Mesenchymal stem cell (in vitro differentiated cells and primary cell): ENCODE results near the gene IGF2.

Experiments used
- DNase-seq: peaks from one replicate; pipeline ENCODE4 v3.0.0-alpha.2; 2013
- H2AFZ ChIP-seq: one replicate; pipeline ENCODE4 v1.6.1; 2013; ENCODE audit warnings: low read depth, mild to moderate bottlenecking, control low read depth, inconsistent platforms, low read length, moderate library complexity
- H2AK5ac ChIP-seq: 2 replicates; pipeline ENCODE4 v1.6.1; 2013; ENCODE audit warnings: low read length, moderate library complexity, mild to moderate bottlenecking, inconsistent platforms; ENCODE audit not compliant: severe bottlenecking
- H2BK120ac ChIP-seq: one replicate; pipeline ENCODE4 v1.6.1; 2013; ENCODE audit warnings: low read depth, mild to moderate bottlenecking, inconsistent platforms, low read length, moderate library complexity
- H2BK12ac ChIP-seq, 2 experiments: one replicate each; pipeline ENCODE4 v1.6.1; 2013; ENCODE audit warnings: inconsistent platforms in 2 of 2, low read length in 2 of 2, mild to moderate bottlenecking in 2 of 2, moderate library complexity in 2 of 2, control low read depth in 1 of 2
- H2BK15ac ChIP-seq: one replicate; pipeline ENCODE4 v1.6.1; 2013; ENCODE audit warnings: mild to moderate bottlenecking, low read depth, inconsistent platforms; ENCODE audit not compliant: poor library complexity, severe bottlenecking
- H2BK5ac ChIP-seq: 2 replicates; pipeline ENCODE4 v1.6.1; 2013; ENCODE audit warnings: low read depth, mild to moderate bottlenecking, low read length, control low read depth, inconsistent platforms; ENCODE audit not compliant: poor library complexity, severe bottlenecking
- H3K14ac ChIP-seq, 2 experiments: one replicate each; pipeline ENCODE4 v1.6.1; 2013; ENCODE audit warnings: inconsistent platforms in 2 of 2, low read length in 2 of 2, control low read depth in 1 of 2, mild to moderate bottlenecking in 1 of 2, moderate library complexity in 1 of 2
- H3K18ac ChIP-seq, 2 experiments: one replicate each; pipeline ENCODE4 v1.6.1; 2013; ENCODE audit warnings: inconsistent platforms in 2 of 2, low read length in 2 of 2, control low read depth in 1 of 2, low read depth in 1 of 2, mild to moderate bottlenecking in 1 of 2
- H3K23ac ChIP-seq, 2 experiments: one replicate each; pipeline ENCODE4 v1.6.1; 2013; ENCODE audit warnings: inconsistent platforms in 2 of 2, low read length in 2 of 2, mild to moderate bottlenecking in 2 of 2, moderate library complexity in 2 of 2, control low read depth in 1 of 2
- H3K27ac ChIP-seq: 2 replicates; pipeline ENCODE4 v1.5.1; 2013; ENCODE audit warnings: mild to moderate bottlenecking, moderate library complexity, low read length, control low read depth, inconsistent platforms; ENCODE audit not compliant: poor library complexity, severe bottlenecking
- H3K27me3 ChIP-seq, 2 experiments: 2 replicates each; pipeline versions ENCODE4 v1.6.1 to v1.7.0; 2013; ENCODE audit warnings: low read length in 2 of 2, mild to moderate bottlenecking in 2 of 2, moderate library complexity in 2 of 2, control low read depth in 1 of 2, inconsistent platforms in 1 of 2; ENCODE audit not compliant: control insufficient read depth in 1 of 2, insufficient read depth in 1 of 2
- H3K36me3 ChIP-seq, 2 experiments: 2 replicates each; pipeline versions ENCODE4 v1.6.1 to v1.7.0; 2013; ENCODE audit warnings: low read length in 2 of 2, control low read depth in 1 of 2, inconsistent platforms in 1 of 2, low read depth in 1 of 2, mild to moderate bottlenecking in 1 of 2; ENCODE audit not compliant: insufficient read depth in 2 of 2, control insufficient read depth in 1 of 2
- H3K4ac ChIP-seq, 2 experiments: one replicate each; pipeline ENCODE4 v1.6.1; 2013; ENCODE audit warnings: inconsistent platforms in 2 of 2, low read length in 2 of 2, mild to moderate bottlenecking in 2 of 2, moderate library complexity in 2 of 2, control low read depth in 1 of 2, low read depth in 1 of 2
- H3K4me1 ChIP-seq: 2 replicates; pipeline ENCODE4 v1.6.1; 2013; ENCODE audit warnings: low read depth, low read length, control low read depth; ENCODE audit not compliant: control insufficient read depth, insufficient read depth
- H3K4me2 ChIP-seq: 2 replicates; pipeline ENCODE4 v1.6.1; 2013; ENCODE audit warnings: low read length, mild to moderate bottlenecking, inconsistent platforms; ENCODE audit not compliant: poor library complexity, severe bottlenecking
- H3K4me3 ChIP-seq, 2 experiments: 2 replicates each; pipeline versions ENCODE4 v1.5.1 to v1.7.0; 2013; ENCODE audit warnings: low read length in 2 of 2, mild to moderate bottlenecking in 2 of 2, control low read depth in 1 of 2, low read depth in 1 of 2; ENCODE audit not compliant: insufficient read depth in 1 of 2
- H3K79me1 ChIP-seq: replicated peaks from 2 replicates; pipeline ENCODE4 v1.6.1; 2013; ENCODE audit warnings: mild to moderate bottlenecking, control low read depth, low read length, inconsistent platforms; ENCODE audit not compliant: poor library complexity, severe bottlenecking
- H3K9ac ChIP-seq: 2 replicates; pipeline ENCODE4 v1.7.0; 2013; ENCODE audit warnings: mild to moderate bottlenecking, low read length, moderate library complexity
- H3K9me3 ChIP-seq: 2 replicates; pipeline ENCODE4 v1.7.0; 2013; ENCODE audit warnings: mild to moderate bottlenecking, low read length; ENCODE audit not compliant: control insufficient read depth
- H4K8ac ChIP-seq: one replicate; pipeline ENCODE4 v1.6.1; 2013; ENCODE audit warnings: inconsistent platforms, mild to moderate bottlenecking, low read length, moderate library complexity
- H4K91ac ChIP-seq: one replicate; pipeline ENCODE4 v1.6.1; 2013; ENCODE audit warnings: mild to moderate bottlenecking, low read length, inconsistent platforms
- WGBS: methylation state at CpG from one replicate; pipeline ENCODE4 v1.1.7; 2013; ENCODE audit warnings: mixed read lengths; 5-methylcytosine and 5-hydroxymethylcytosine counted together

The IGF2 gene

GRCh38 chr11:2106583-2107209 is 32.5 kb downstream of the IGF2 start:
- H2AFZ ChIP-seq = no peak overlapping the region
- H4K91ac ChIP-seq = no peak overlapping the region
- no peak overlapping the region for H3K4me3 ChIP-seq
- no peaks in the 10 kb centered on the region for H3K36me3 ChIP-seq
- no peak overlapping the region for H2AK5ac ChIP-seq
- no peak overlapping the region for H2BK12ac ChIP-seq
- no peak overlapping the region for H2BK15ac ChIP-seq
- no peak overlapping the region for H3K27ac ChIP-seq
- WGBS = 90% methylated on average over 1 of the region's 1 CpG
- no peak overlapping the region for H3K4me2 ChIP-seq
- peaks cover 16% of the 10 kb centered on the region for H3K4me1 ChIP-seq
- no peak overlapping the region for H3K4ac ChIP-seq
- H3K14ac ChIP-seq = no peak overlapping the region
- H3K18ac ChIP-seq = no peak overlapping the region
- DNase-seq = no peak
- H3K27me3 ChIP-seq = peaks cover 0 to 62% of the 10 kb centered on the region in 2 experiments
- no peak overlapping the region for H3K9ac ChIP-seq
- no peak overlapping the region for H3K23ac ChIP-seq
- no peak overlapping the region for H2BK120ac ChIP-seq
- H4K8ac ChIP-seq = no peak overlapping the region
- H2BK5ac ChIP-seq = no peak overlapping the region
- H3K9me3 ChIP-seq = peaks cover 13% of the 10 kb centered on the region
- no peaks in the 10 kb centered on the region for H3K79me1 ChIP-seq

GRCh38 chr11:2105511-2105910 is 33.7 kb downstream of the IGF2 start:
- Histone ChIP-seq H3K9ac (no peak overlapping the region), H4K91ac (no peak overlapping the region), H2BK120ac (no peak overlapping the region), H3K14ac (no peak overlapping the region), H2BK15ac (no peak overlapping the region), H3K4me1 (peaks cover 20% of the 10 kb centered on the region), H3K23ac (no peak overlapping the region), H3K18ac (no peak overlapping the region), H2AK5ac (no peak overlapping the region), H2BK5ac (no peak overlapping the region), H3K27me3 (peaks cover 0 to 60% of the 10 kb centered on the region in 2 experiments), H3K9me3 (peaks cover 12% of the 10 kb centered on the region), H3K79me1 (no peaks in the 10 kb centered on the region), H3K36me3 (no peaks in the 10 kb centered on the region), H3K27ac (no peak overlapping the region), H3K4ac (no peak overlapping the region), H4K8ac (no peak overlapping the region), H3K4me2 (no peak overlapping the region), H3K4me3 (no peak overlapping the region), H2AFZ (no peak overlapping the region), H2BK12ac (no peak overlapping the region)
- DNase-seq = no peak
- WGBS = 89% methylated on average over 7 of the region's 7 CpGs

GRCh38 chr11:2104524-2105440 is 34.4 kb downstream of the IGF2 start:
- no peak overlapping the region for H3K9ac ChIP-seq
- WGBS = 86% methylated on average over 18 of the region's 18 CpGs

More at GRCh38 chr11:2104524-2105440, 34.4 kb downstream of the IGF2 start:
- Histone ChIP-seq H3K79me1 (no peaks in the 10 kb centered on the region), H3K27me3 (peaks cover 0 to 59% of the 10 kb centered on the region in 2 experiments), H4K8ac (no peak overlapping the region), H3K4me2 (no peak overlapping the region), H2AK5ac (no peak overlapping the region), H3K14ac (no peak overlapping the region), H3K36me3 (no peaks in the 10 kb centered on the region), H2AFZ (no peak overlapping the region), H3K18ac (no peak overlapping the region), H2BK12ac (no peak overlapping the region), H3K9me3 (peaks cover 6% of the 10 kb centered on the region), H3K4ac (no peak overlapping the region), H2BK5ac (no peak overlapping the region), H3K23ac (no peak overlapping the region), H3K27ac (no peak overlapping the region), H3K4me3 (no peak overlapping the region), H3K4me1 (peaks cover 27% of the 10 kb centered on the region), H2BK120ac (no peak overlapping the region), H2BK15ac (no peak overlapping the region), H4K91ac (no peak overlapping the region)
- DNase-seq = no peak
